Measurements from ENCODE around the gene RASD1. TPM values are rescaled to one million over a fixed set of nuclear protein-coding genes. Genes with fewer than 3 reads are reported as not detected.

Gene RASD1
- polyA plus RNA-seq, 3 donors = 0.59 to 2.6 (median 0.83) TPM

DNA sequence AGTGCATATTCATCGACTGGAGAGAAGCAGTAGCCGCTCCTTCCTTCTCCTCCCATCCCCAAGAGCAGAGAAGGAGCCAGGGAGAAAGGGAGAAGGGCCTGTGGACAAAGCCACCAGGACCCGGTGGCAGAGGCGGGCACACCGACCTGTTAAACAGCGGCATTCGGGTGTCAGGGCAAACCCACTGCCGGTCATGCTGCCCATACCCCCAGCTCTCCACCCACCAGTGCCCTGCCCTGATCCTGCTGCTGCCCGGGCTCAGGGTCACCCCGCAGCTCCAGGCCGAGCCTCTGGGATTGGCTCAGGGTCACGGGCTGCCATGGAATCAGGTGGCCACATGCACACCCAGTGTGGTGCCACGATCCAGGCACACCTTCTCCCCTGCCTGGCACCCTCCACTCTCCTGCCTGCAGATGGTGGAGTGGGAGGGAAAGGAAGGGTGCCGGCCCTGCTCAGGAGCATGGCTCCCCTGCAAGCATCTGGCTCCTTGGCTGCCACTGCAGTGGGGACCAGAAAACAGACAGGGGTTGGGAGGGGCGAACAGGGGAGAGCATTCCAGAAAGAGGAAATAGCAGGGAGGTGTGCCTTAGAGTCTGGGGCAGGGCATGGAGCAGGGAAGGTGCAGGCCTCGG is 18.3 kb upstream of the RASD1 start:
- DNase-seq (ENCODE audit: extremely low read depth in 1 of 11, low read depth in 9 of 11, low spot score in 4 of 11) = no peak

DNA sequence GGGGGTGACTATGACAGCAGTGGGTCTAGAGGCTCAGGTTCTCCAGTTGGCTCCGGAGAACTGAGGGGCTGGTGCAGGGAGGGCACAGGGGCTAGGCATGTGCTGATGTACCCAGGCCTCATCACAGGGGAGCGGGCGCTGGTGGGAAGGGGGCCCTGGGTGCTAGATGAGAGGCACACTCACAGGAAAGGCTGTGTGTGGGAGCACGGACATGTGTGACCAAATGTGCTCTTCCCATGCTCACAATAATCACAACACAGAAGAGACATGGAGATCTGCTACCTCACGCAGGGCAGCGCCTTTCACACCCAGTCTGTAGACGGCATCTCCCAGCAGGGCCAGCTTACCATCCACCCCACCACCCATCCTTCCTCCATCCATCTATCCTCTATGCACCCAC is 17.4 kb upstream of the RASD1 start:
- no peak for DNase-seq (ENCODE audit: extremely low read depth in 1 of 11, low read depth in 9 of 11, low spot score in 4 of 11)

DNA sequence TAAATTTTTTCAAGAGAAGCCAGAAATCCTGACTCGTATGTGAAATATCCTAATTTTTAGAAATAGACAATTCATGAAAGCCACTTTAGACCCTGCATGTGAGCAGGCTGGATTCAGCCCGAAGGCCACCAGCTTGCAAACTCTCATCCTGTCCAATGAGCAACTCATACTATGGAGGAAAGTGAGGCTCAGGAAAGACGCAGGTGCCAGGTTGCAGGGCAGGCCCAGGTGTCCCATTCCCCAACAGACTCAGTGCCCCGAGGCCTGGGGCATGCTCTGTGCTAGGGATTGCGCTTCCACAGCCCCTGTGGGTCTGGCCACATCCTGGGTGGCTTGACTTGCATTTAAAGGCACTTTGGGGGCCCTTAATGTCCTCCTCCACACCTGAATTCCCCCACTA is 16.7 kb upstream of the RASD1 start:
- no peak for DNase-seq (ENCODE audit: extremely low read depth in 1 of 11, low read depth in 9 of 11, low spot score in 4 of 11)

DNA sequence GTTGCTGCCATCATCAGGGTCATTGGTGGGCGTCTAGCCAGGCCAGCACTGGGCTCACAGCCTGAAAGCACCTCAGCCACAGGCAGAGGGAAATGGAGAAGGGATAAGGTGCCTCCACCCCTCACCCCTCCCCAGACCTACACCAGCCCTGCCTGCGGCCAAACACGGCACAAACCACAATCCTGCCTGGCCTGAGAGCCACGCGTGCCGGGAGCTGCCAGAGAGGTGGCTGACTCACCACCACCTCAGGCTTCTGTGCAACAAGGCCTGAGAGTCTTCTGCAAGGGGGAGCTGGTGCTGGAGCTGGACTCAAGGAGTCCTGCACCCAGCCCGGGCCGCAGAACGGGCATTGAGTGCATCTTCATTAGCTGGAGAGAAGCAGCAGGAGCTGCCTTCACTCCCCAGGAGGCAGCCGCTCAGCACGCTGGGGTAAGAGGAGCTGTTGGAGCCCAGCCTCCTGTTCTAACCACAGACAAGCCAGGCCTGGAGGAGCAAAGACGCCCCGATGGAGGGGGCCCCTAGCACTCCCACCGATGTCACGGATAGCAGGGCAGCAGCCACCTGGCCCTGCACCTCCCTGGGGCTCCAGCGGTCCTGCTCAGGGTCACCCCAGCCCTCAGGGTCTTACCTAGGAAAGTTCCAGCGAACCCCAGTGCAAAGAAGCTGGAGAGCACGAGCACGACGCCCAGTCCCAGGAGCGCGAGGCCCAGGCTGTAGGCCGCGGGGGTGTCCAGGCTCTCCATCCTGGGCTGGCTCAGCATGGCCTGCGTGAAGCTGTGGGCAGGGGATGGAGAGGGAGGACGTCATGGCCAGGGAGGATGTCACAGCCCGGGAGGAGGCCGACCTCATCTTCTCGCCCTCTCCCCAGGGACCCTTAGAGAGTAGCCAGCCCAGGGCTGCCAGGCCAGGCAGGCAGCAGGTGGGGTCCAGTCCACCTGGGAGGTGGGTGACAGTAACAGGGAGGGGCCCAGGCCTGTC is 16.0 kb upstream of the RASD1 start:
- no peak for DNase-seq (ENCODE audit: extremely low read depth in 1 of 11, low read depth in 9 of 11, low spot score in 4 of 11)

DNA sequence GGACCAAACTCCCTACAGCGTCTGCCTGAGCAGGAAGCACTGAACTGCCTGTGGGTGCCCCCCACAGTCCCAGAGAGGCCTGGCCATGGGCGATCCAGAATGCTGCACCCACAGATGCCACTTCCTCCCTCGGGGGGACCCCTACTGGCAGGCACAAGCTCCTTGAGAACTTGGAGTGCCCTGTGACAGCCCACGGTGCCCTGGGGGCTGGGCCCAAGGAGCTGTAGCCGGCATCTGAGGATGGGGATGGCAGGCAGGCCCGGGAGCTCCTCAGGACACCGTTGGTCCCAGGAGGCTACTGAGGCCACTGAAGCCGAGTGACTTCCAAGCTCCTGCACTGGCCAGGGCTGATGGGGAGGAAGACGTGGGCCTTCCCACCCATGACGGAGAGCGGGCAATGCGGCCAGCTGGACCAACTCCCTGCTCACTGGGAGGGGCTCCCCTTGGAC is 15.1 kb upstream of the RASD1 start:
- DNase-seq (ENCODE audit: extremely low read depth in 1 of 11, low read depth in 9 of 11, low spot score in 4 of 11) = no peak

DNA sequence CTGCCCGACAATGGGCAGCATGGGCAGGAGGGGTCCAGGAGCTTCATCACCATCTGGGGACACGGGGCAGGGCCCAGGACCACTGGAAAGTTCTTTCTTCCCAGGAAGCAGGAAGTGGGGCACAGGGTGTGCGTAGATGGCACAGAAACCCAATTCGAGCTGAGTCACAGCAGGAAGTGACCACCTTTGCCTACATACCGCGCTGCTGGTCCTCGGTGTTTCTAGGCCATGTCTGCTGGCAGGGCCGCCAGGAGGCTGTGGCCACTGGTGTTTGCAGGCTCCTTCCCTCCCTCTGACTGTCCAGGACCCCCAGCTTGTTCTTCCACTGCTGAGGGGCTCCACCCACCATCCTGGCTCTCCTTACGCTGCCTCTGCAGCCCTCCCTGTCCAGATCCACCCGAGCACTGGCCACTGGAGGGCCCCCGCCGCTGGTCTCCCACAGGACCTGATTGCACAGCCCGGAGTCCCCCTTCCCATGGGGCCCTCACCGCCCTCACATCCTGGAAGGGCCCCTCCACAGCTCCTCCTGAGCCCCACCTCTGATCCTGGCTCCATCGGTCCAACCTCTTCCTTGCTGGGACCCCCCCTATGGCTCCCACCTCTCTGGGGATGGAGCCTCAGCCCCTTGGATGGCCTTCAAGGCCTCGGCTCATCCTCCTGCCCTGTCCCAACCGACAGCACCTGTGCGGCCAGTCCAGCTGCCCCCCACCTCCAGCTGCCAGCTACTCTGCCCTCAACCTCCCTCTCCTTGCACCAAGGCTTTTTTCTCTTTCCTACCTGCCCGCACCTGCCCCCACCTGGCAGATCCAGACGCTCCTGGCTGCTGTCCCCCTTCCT is 14.5 kb upstream of the RASD1 start:
- no peak for DNase-seq (ENCODE audit: extremely low read depth in 1 of 11, low read depth in 9 of 11, low spot score in 4 of 11)

DNA sequence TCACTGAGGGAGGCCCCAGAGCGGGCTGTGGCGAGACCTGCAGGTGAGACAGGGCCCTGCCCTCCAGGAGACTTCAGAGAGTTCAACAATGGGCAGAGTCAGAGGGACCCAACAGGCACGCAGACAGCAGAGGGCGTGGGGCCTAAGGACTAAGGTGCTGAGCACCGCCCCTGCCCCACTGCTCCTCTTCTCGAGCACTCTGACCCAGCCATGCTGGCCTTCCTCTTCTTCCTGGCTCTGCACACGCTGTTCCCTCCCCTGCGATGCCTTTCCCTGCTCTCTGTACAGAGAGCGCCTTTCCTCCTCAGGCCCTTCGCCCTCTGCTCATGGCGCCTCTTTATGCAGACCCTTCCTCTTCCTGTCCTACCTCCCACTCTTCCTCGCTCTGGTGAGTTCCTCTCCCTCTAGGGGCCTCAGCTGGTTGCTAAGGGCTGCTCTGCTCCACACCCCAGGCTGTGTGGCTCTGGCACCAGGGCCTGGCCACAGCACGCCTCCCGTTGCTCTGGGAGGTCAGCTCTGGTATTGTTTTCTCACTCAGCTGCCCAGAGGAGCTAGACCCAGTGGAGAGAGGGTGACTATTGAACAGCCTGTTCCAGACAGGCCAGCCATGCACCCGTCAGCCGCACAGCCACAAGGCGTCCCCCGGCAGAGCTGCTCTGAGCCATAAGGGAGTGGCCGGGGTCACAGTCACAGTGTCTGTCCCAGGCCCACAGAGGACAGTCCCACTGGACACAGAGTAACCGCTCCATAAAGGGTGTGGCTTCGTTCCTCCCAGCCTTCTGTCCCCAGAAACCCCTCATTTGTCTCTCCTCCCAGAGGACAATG is 13.6 kb upstream of the RASD1 start:
- DNase-seq (ENCODE audit: extremely low read depth in 1 of 11, low read depth in 9 of 11, low spot score in 4 of 11) = no peak

DNA sequence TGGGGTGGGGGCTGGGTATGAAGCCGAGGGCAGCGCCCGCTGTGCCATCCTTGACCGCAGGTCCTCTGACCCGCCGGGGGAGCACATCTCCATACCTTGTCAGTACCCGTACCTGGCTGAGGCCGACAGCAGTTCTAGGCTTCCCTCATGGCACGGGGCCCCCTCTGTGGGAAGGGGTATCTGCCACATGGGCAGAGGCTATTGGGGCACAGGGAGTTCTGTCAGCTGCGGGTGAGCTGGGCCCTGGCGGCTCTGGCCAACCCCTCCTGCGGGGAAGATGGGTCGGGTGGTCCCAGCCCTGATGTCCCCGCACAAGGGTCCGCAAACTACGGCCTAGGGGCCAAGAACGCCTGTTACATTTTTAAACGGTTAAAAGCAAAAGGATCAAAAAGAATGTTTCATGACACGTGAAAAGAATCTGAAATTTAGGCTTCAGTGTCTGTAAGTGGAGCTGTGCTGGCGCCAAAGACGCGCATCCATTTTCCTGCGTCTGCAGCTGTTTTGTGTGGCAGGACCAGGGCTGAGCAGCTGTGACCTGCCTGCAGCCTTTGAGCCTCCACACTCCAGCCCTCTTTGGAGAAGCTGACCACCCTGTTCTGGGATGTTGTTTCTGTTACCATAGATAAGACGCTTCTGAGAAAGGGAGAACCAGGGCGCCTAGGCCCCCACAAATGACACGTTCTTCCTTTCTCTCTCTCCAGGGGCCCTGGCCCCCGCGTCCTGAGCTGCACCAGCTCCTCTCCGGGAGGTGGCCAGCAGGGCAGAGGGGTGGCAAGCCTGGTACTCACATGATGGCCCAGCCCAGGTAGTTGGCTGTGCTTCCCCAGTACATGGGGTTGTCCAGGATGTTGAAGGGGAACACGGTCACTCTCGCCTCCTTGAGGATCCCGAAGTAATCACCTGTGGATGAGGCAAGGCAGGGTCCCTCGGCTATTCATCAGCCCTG is 12.7 kb upstream of the RASD1 start:
- DNase-seq (ENCODE audit: extremely low read depth in 1 of 11, low read depth in 9 of 11, low spot score in 4 of 11) = no peak

DNA sequence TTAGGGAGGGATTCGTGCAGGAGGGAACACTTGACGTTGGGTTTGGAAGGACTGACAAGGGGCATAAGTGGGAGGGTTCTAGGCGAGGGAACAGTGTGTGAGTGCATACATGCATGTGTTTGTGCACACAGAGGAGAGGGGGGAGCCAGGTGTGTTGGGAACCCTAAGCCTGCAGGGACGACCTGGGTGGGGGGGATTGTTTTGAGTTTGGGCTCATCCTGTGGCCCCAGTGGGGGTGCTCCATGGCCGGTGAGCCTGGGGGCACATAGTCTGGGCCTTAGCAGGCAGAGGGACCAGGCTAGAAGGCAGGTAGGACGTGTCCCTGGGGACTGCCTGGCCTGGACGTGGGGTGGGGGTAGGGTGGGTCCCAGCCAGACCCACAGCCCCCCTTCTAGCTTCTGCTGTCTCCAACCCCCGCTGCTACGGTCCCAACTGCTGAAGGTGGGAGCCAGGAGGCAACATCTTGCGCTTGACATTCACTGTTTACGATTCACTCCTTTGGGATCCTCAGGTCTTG is 11.9 kb upstream of the RASD1 start:
- no peak for DNase-seq (ENCODE audit: extremely low read depth in 1 of 11, low read depth in 9 of 11, low spot score in 4 of 11)

DNA sequence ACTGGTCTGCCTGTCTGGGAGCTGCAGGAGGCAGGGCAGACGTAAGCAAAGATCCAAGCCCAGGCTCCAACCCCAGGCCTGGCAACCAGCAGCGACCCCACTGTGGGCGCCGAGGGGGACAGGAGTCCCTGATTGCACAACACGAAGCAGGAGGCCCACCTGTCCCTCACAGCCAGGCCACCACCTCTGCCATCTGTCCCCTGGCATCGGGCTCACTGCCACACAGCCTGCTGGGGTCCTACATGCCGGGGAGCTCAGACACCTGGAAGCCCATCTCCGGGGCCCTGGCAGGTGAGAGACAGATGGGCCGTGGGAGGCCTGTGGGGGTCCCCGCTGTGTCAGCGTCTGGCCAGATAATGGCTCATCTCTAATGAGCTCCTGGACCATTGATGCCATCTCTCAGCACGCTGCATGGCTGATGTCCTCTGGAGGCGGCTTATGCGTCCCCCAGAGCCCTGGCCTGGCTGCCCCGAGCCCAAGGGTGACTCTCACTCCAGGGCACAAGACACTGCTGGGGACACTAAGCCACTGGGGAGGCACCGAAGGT is 11.3 kb upstream of the RASD1 start:
- no peak for DNase-seq (ENCODE audit: extremely low read depth in 1 of 11, low read depth in 9 of 11, low spot score in 4 of 11)

DNA sequence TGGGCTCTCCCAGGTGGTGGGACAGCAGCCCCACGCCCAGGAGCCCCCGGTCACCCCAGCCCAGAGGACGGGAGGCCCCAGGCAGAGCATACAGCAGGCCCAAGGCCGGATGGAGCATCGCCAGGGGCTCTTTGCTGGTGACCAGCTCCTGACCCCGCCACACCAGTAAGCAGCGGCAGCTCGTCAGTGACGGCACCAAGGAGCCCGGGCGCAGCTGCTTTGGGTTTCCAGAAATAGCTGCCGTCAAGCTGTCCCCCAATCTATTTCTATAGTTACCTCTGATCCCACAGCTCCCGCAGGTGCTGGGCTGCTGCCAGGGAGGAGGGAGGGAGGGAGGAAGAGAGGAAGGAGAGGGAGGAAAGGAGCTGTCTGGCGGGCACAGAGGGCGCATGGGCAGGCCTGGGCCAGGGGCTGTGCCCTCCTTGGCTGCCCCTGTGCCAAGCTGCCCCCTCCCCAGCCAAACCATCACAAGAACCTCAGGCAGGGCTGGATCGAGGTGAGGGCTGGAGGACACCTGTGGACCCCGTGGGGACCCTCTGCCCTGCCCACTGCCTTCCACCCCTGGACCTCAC is 10.8 kb upstream of the RASD1 start:
- DNase-seq (ENCODE audit: extremely low read depth in 1 of 11, low read depth in 9 of 11, low spot score in 4 of 11) = no peak

DNA sequence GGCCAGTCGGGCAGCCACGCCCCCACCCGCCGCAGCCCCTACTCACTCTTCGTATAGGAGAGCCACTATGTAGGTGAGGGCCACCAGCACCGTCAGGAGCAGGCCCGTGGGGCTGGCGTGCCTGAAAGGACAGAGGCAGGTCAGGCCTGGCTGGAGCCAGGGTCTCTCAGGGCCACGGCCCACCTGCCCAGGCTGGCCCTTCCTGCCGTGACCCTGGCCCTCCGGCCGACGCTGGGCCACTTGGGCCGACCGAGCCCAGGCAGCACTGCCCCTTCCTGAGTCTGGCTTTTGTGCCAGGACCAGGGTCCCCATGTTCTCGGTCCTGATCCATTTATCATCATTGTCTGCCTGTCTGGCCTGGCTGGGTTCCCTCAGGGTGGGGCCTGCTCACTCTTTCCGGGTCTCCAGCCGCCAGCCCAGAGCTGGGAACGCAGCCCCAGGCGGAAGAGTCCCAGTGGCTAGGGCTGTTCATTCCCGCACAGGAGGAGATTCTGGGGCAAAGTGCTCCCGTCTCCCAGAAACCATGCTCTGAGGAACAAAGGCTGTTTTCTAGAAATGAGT is 10.1 kb upstream of the RASD1 start:
- DNase-seq (ENCODE audit: extremely low read depth in 1 of 11, low read depth in 9 of 11, low spot score in 4 of 11) = no peak

DNA sequence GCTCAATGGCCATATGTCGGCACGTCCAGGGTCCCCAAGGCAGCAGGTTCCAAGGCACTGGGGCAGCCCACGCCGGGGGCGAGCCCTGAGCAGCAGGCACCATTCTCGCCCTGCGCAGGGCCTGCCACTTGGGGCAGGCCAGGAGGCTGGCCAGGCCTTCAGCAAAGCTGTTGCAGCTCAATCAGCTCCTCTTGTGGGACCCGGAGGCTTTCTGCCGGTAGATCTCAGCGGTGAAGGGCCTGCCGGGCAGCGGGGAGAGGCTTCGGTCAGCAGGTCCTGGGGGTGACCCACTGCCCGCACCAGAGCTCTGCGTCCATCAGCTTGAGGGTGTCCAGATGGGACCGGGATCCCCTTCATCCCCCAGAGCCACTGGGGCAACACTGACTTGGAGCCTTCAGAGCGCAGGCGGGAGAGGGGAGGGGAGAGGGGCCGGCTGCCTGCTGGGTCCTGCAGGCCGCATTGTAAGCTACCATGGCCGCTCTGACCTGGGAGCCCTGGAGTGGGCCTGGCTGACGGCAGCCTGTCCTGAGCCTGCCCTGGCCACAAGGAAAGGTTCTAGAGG is 9.5 kb upstream of the RASD1 start:
- DNase-seq (ENCODE audit: extremely low read depth in 1 of 11, low read depth in 9 of 11, low spot score in 4 of 11) = no peak

DNA sequence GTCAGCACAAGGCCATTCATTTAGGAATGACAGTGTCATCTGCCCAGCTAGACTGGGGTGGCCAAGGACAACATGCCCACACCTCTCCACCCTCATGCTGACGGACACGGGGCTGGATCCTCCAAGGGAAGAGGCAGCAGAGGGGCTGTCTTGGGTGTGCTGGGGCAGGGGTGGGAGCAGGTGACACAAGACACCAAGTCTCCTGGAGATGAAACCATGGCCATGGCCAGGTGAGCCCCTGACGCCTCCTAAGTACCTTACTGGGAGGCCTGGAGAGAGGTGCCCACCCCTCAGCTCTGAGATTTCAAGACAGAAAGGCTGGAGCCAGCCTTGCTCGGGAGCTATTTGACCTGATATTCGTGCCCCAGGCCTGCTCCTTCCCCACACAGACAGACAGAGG is 9.0 kb upstream of the RASD1 start:
- no peak for DNase-seq (ENCODE audit: extremely low read depth in 1 of 11, low read depth in 9 of 11, low spot score in 4 of 11)

DNA sequence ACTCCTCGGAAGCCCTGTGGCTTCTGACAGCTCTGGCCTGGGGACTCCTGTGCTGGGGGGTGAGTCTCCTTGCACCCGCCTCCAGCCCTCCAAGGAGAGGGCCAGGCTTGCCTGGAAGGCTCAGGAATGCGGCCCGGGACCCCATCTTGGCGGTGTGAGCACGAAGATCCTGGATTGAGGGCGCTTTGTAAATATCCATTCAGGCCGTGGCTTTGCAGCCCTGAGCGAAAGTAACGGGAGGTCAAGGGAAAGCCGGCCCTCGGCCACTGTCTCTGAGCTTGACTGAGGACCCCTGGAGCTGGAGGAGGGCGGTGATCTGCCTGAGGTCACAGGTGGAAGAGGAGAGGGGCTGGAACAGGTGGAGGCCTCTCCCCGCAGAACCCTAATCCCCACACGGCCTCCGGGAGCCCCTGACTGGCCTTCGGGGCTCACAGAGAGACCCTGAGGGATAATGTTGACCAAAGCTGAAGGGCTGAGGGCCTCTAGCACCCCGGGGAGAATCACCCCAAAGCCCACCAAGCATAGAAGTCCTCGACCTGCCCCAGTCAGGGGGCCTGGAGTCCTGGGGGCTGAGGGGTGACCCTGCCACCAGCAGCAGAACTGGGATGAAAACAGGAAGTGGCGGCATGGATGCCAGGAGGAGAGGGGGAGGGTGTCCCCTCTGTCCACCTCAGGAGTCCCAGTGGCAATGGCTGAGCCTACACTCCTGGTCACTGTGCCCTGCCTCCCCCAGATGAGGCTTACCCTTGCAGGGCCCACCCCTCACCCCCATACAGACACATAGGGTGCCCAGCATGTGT is 8.3 kb upstream of the RASD1 start:
- no peak for DNase-seq (ENCODE audit: extremely low read depth in 1 of 11, low read depth in 9 of 11, low spot score in 4 of 11)

Data from renal cortex interstitium (tissue), 11 donors.